G401 (cell line): ENCODE measurements around the gene KCNC3. TPM values are rescaled to one million over a fixed set of nuclear protein-coding genes. Genes with fewer than 3 reads are reported as not detected.

ENCODE experiments used
- DNase-seq: peaks from one replicate; pipeline ENCODE4 v3.0.0-alpha.2; 2015; ENCODE audit warnings: low spot score
- in situ Hi-C: cut with HindIII; loops from 2 replicates; pipeline ENCODE4 v1.10.0; 2016; ENCODE audit warnings: low sequenced_read_pairs, mixed read lengths
- total RNA-seq: library from RNA; depleted of rRNA; stranded (reverse); fragments of >200 nt; shearing (Covaris generic); gene quantifications from 2 replicates; pipeline ENCODE4 v1.2.3, GENCODE V29; 2014

Gene KCNC3
- total RNA-seq, 1 experiment from 2014 or later: 3.4 TPM

- DNase-seq: no peak
- in situ Hi-C loops: no loop called here
Observed at GRCh38 chr19:50290011-50290410, 39.2 kb downstream of the KCNC3 start.

GRCh38 chr19:50288954-50289353 is 40.2 kb downstream of the KCNC3 start:
- in situ Hi-C loops: no loop called here
- no peak for DNase-seq

- in situ Hi-C loops: no loop called here
Observed at GRCh38 chr19:50287331-50287730, 41.8 kb downstream of the KCNC3 start.

GRCh38 chr19:50286443-50286842 is 42.7 kb downstream of the KCNC3 start:
- in situ Hi-C loops: no loop called here
- no peak for DNase-seq

More at GRCh38 chr19:50287331-50287730, 41.8 kb downstream of the KCNC3 start:
- DNase-seq: no peak

- in situ Hi-C loops: no loop called here
- DNase-seq: no peak
Observed at GRCh38 chr19:50285833-50286232, 43.3 kb downstream of the KCNC3 start.

- in situ Hi-C loops: no loop called here
- no peak for DNase-seq
Observed at GRCh38 chr19:50281491-50281890, 47.7 kb downstream of the KCNC3 start.

GRCh38 chr19:50280983-50281382 is 48.2 kb downstream of the KCNC3 start:
- in situ Hi-C loops: no loop called here
- DNase-seq: no peak

GRCh38 chr19:50280074-50280473 is 49.1 kb downstream of the KCNC3 start:
- in situ Hi-C loops: no loop called here
- DNase-seq: no peak

- no peak for DNase-seq
- in situ Hi-C loops: no loop called here
Observed at GRCh38 chr19:50277966-50278580, 51.1 kb downstream of the KCNC3 start.

- in situ Hi-C loops: no loop called here
Observed at GRCh38 chr19:50276370-50277063, 52.7 kb downstream of the KCNC3 start.

GRCh38 chr19:50275577-50276368 is 53.4 kb downstream of the KCNC3 start:
- in situ Hi-C loops: no loop called here

More at GRCh38 chr19:50276370-50277063, 52.7 kb downstream of the KCNC3 start:
- DNase-seq: no peak

GRCh38 chr19:50273821-50274220 is 55.4 kb downstream of the KCNC3 start:
- in situ Hi-C loops: no loop called here
- DNase-seq: no peak

More at GRCh38 chr19:50275577-50276368, 53.4 kb downstream of the KCNC3 start:
- no peak for DNase-seq

- in situ Hi-C loops: no loop called here
- no peak for DNase-seq
Observed at GRCh38 chr19:50272263-50272897, 56.8 kb downstream of the KCNC3 start.

GRCh38 chr19:50269653-50270052 is 59.5 kb downstream of the KCNC3 start:
- no peak for DNase-seq
- in situ Hi-C loops: no loop called here

GRCh38 chr19:50268501-50268900 is 60.7 kb downstream of the KCNC3 start:
- in situ Hi-C loops: no loop called here
- no peak for DNase-seq

GRCh38 chr19:50268041-50268440 is 61.1 kb downstream of the KCNC3 start:
- in situ Hi-C loops: no loop called here
- no peak for DNase-seq

- in situ Hi-C loops: no loop called here
- no peak for DNase-seq
Observed at GRCh38 chr19:50266896-50267295, 62.3 kb downstream of the KCNC3 start.

GRCh38 chr19:50266041-50266440 is 63.1 kb downstream of the KCNC3 start:
- DNase-seq: no peak
- in situ Hi-C loops: no loop called here

- in situ Hi-C loops: no loop called here
Observed at GRCh38 chr19:50264483-50265186, 64.5 kb downstream of the KCNC3 start.

More at GRCh38 chr19:50264483-50265186, 64.5 kb downstream of the KCNC3 start:
- peak; percentile 19 for DNase-seq
